ENCODE measurements around the gene S100B.

The S100B gene

DNA sequence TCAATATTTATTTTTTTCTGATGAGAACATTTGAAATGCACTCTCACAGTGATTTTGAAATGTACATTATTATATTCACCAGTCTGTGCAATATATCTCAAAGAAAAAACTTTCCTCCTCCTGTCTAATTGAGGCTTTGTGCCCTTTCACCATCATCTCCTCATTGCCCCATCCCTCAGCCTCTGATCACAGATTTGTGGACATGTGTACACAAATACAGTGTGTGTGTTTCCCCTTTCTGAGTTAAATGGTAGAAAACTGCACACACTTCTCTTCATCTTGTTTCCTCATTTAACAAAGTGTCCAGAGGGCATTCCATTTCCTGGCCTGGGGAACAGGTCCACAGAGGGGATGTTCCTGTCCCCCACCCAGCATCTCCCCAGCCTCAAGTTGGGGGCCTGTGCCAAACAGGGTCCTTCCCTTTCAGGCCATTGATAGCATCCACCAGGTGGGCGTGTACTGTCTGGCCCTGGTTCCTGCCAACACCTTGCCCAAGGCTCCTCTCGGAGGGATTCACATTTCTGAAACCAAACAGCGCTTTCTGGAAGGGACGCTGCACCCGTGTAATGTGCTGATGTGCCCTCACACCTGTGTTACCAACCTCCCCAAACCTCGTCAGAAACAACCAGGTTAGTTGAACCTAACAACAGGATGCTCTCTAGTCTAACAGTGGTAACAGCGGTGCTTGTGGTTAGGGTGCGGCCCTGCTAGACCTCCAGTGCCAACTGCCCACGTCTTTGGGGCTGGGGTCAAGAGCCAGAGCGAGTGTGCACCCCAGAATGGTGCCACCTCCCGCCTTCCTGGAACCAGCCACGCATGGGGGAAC lies 54.6 kb downstream of the S100B start:
- TF ChIP-seq, protein P1, sequence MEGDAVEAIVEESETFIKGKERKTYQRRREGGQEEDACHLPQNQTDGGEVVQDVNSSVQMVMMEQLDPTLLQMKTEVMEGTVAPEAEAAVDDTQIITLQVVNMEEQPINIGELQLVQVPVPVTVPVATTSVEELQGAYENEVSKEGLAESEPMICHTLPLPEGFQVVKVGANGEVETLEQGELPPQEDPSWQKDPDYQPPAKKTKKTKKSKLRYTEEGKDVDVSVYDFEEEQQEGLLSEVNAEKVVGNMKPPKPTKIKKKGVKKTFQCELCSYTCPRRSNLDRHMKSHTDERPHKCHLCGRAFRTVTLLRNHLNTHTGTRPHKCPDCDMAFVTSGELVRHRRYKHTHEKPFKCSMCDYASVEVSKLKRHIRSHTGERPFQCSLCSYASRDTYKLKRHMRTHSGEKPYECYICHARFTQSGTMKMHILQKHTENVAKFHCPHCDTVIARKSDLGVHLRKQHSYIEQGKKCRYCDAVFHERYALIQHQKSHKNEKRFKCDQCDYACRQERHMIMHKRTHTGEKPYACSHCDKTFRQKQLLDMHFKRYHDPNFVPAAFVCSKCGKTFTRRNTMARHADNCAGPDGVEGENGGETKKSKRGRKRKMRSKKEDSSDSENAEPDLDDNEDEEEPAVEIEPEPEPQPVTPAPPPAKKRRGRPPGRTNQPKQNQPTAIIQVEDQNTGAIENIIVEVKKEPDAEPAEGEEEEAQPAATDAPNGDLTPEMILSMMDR (conservative IDR thresholded peaks at IDR 0.05; ENCODE audit: low read depth, low read length), result no peak
- H3K4me3 ChIP-seq (ENCODE audit: low read length), result no peak overlapping the region
- no peak for DNase-seq (ENCODE audit: low read depth)

DNA sequence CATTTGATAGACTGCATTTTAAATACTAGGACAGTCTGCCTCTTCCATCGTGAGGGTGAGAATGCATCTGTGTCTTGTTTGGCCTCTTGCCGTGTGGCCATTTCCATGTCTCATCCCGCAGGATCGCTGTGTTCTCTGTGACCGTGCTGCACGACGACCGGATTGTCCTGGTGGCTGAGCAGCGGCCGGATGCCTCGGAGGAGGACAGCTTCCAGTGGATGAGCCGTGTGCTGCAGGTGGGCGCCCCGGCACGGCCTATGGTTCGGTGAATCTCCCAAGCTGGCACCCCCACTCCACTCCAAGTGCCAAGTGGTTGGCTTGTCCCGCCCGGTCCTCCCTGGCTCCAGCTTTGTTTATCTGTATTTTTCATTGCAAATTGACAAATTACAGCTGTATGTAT lies 55.2 kb downstream of the S100B start:
- no peak overlapping the region for H3K4me3 ChIP-seq (ENCODE audit: low read length)
- TF ChIP-seq, protein P1 (conservative IDR thresholded peaks at IDR 0.05; ENCODE audit: low read depth, low read length), result no peak
- DNase-seq (ENCODE audit: low read depth), result no peak
